ENCODE results near the gene PRRC2B.
"Not testable (repeated sequence)": the region's sequence is repeated elsewhere in the genome, so short reads cannot be mapped to it uniquely, and the experiment has no call there.

Gene PRRC2B

GRCh38 chr9:131546336-131547084 is 152.6 kb downstream of the PRRC2B start:
- DNase-seq, result no peak

- DNase-seq, result not testable (repeated sequence)
These were observed 155.3 kb downstream of the PRRC2B start for GRCh38 chr9:131549186-131549585.
